Measurements from ENCODE around the gene SAMHD1. TPM values are rescaled to one million over a fixed set of nuclear protein-coding genes. Genes with fewer than 3 reads are reported as not detected.

SAMHD1 gene
- total RNA-seq, 5 donors from 2014 or later (not counting 1 experiment from before 2014, with no cell fraction given), result 218 to 437 (median 244) TPM

Other genes with a start within 250 kb of the SAMHD1 start
- gene NDRG3, start 205.6 kb downstream of the SAMHD1 start, total RNA-seq, result 10 to 100 TPM; 25.8 to 29.5 (median 28.3) TPM
- gene DSN1, start 177.9 kb downstream of the SAMHD1 start, total RNA-seq, result 10 to 100 TPM; 10.1 to 13.6 (median 11.1) TPM
- under 1 TPM in 1 of 5 donors, not detected in 4; 0.33 TPM for gene TLDC2, start 75.6 kb downstream of the SAMHD1 start, total RNA-seq
- 10 to 100 TPM; 24.3 to 29.7 (median 28.2) TPM for gene RBL1, start 144.3 kb upstream of the SAMHD1 start, total RNA-seq
- 100 to 1,000 TPM in 4 of 5 donors, 10 to 100 TPM in 1; 88.8 to 130 (median 121) TPM for gene RPN2, start 227.6 kb upstream of the SAMHD1 start, total RNA-seq
- gene MROH8, start 227.8 kb upstream of the SAMHD1 start, total RNA-seq, result 1 to 10 TPM in 4 of 5 donors, under 1 TPM in 1; 0.70 to 2.5 (median 1.5) TPM